Kidney epithelial cell (primary cell): Measurements from ENCODE around the gene RALBP1. TPM values are rescaled to one million over a fixed set of nuclear protein-coding genes. Genes with fewer than 3 reads are reported as not detected.
"Not testable (repeated sequence)": the region's sequence is repeated elsewhere in the genome, so short reads cannot be mapped to it uniquely, and the experiment has no call there.

Experiments used
- DNase-seq: peaks from one replicate; pipeline ENCODE4 v3.0.0-alpha.2; 2010; ENCODE audit warnings: low read depth
- H3K27me3 ChIP-seq: 2 replicates; pipeline ENCODE4 v1.6.0; 2011; ENCODE audit warnings: low read length; ENCODE audit not compliant: control insufficient read depth, insufficient read depth
- H3K36me3 ChIP-seq: 2 replicates; pipeline ENCODE4 v1.5.1; 2011; ENCODE audit warnings: low read length; ENCODE audit not compliant: control insufficient read depth, insufficient read depth
- H3K4me3 ChIP-seq: 2 replicates; pipeline ENCODE4 v1.5.1; 2011; ENCODE audit warnings: low read depth, mild to moderate bottlenecking, control low read depth, low read length
- total RNA-seq: library from RNA; depleted of rRNA; stranded (reverse); fragments of >200 nt; gene quantifications from 2 replicates; pipeline ENCODE4 v1.2.3, GENCODE V29; 2015
- TF ChIP-seq, protein P1 (sequence below): IDR thresholded peaks from 2 replicates; pipeline ENCODE4 v1.5.1; 2011; ENCODE audit warnings: mild to moderate bottlenecking, moderate library complexity, low read length, control low read depth, inconsistent platforms; ENCODE audit not compliant: insufficient read depth, poor library complexity, severe bottlenecking

RALBP1 gene
- 54.9 and 57.1 TPM in 2 replicates for total RNA-seq

GRCh38 chr18:9474983-9475642 lies at the start of gene RALBP1:
TSS of gene RALBP1 (plus strand) at chr18:9475513. CDS start at chr18:9513046, 37,533 bp downstream.
- DNase-seq = peak; percentile 96
- H3K27me3 ChIP-seq = no peaks in the 10 kb centered on the region
- peak within 1 kb of the TSS; percentile 66 for H3K4me3 ChIP-seq
- no peaks in the 10 kb centered on the region for H3K36me3 ChIP-seq
- TF ChIP-seq, protein P1, sequence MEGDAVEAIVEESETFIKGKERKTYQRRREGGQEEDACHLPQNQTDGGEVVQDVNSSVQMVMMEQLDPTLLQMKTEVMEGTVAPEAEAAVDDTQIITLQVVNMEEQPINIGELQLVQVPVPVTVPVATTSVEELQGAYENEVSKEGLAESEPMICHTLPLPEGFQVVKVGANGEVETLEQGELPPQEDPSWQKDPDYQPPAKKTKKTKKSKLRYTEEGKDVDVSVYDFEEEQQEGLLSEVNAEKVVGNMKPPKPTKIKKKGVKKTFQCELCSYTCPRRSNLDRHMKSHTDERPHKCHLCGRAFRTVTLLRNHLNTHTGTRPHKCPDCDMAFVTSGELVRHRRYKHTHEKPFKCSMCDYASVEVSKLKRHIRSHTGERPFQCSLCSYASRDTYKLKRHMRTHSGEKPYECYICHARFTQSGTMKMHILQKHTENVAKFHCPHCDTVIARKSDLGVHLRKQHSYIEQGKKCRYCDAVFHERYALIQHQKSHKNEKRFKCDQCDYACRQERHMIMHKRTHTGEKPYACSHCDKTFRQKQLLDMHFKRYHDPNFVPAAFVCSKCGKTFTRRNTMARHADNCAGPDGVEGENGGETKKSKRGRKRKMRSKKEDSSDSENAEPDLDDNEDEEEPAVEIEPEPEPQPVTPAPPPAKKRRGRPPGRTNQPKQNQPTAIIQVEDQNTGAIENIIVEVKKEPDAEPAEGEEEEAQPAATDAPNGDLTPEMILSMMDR = peak; percentile 27

DNA sequence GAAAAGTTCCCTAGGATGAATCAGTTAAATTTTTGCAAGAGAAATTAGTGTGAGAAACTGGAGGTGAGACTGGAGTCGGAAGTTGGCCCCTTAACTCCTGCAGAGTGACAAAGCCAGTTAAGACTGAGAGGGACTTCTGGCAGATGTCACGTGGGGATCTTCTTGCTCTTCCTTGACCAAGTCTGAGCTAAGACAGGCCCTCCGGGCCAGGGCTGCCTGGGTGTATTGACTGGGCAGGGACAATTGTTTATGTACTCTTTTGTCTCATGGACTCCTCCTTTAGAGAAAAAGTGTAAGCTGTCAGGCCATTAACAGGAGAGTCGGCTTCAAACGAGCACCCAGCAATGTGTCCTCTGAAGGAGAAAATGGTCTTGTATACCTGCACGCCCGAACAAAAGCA lies 48.6 kb upstream of the RALBP1 start:
- DNase-seq = no peak
- Histone ChIP-seq H3K27me3 (no peaks in the 10 kb centered on the region), H3K4me3 (no peak overlapping the region), H3K36me3 (no peaks in the 10 kb centered on the region)
- TF ChIP-seq, protein P1 = no peak

GRCh38 chr18:9428301-9428706 lies 47.0 kb upstream of the RALBP1 start:
- no peaks in the 10 kb centered on the region for H3K27me3 ChIP-seq
- TF ChIP-seq, protein P1 = no peak
- no peaks in the 10 kb centered on the region for H3K36me3 ChIP-seq
- no peak for DNase-seq
- H3K4me3 ChIP-seq = no peak overlapping the region

DNA sequence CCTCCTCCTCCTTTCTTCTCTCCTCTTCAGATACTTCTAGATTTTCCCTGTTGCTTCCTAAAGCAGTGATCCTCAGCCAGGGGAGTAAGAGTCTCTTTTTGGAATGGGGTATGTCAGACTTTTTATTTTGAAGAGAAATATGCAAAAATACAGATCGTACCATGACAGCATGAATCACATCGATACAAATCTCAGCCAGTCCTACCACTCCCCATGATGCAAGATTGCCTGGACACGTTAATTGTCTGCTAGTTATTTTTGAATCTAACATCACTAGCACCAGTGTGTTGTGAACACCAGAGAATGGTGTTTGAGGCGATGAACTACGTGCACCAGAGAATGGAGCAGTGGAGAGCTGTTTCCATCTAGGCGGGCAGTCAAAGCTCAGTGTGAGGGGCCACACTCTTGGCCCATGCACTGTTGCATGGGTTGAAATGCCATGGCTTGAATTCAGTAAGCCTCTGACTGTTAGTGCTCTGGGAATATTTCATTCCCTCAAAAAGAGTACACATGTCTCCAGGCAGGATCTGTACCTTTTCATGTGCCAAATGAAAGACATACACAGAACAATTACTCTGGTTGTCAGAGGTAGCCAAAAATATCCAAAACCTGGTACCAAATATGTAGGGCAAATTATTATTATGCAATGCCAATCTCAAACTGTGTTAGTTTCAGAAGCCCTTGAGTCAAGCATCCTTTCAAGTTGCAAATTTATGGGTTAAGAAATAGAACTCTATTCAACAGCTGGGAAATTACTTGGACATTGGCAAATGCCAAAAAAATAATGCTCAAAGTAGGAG lies 46.3 kb upstream of the RALBP1 start:
- H3K27me3 ChIP-seq = no peaks in the 10 kb centered on the region
- TF ChIP-seq, protein P1 = no peak
- H3K36me3 ChIP-seq = no peaks in the 10 kb centered on the region
- no peak for DNase-seq
- no peak overlapping the region for H3K4me3 ChIP-seq

DNA sequence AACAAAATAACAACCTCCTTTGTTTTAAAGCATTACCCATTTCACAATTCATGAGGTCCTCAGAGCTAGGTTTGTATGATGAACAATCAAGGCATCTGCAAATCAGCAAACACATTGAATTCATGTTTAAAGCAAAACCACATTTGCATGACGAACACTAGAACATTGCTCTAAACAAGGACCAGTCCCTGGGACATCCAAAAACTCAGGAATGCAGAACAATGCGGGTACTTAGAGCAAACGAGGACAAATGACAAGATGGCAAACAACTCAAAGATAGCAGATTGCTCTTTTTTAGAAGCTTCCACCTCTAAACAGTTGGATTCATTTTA lies 45.7 kb upstream of the RALBP1 start:
- DNase-seq = no peak
- TF ChIP-seq, protein P1 = no peak
- Histone ChIP-seq H3K36me3 (no peaks in the 10 kb centered on the region), H3K27me3 (no peaks in the 10 kb centered on the region), H3K4me3 (no peak overlapping the region)

GRCh38 chr18:9430315-9430714 lies 45.0 kb upstream of the RALBP1 start:
- not testable (repeated sequence) for H3K36me3 ChIP-seq, H3K4me3 ChIP-seq, H3K27me3 ChIP-seq, DNase-seq
